SU-DHL-6 (cell line): ENCODE measurements around the gene FOXC1.

Source experiments
- H2AFZ ChIP-seq: fragments of 200-600 bp; sonication (generic); 2 replicates; pipeline ENCODE4 v1.6.1; 2014; ENCODE audit warnings: low read depth, mild to moderate bottlenecking, moderate library complexity, mixed read lengths, antibody characterized with exemption, low read length; ENCODE audit not compliant: severe bottlenecking
- H3F3A ChIP-seq: fragments of 200-600 bp; shearing (Covaris generic); 2 replicates; pipeline ENCODE4 v1.6.0; 2016; ENCODE audit warnings: antibody characterized with exemption, mild to moderate bottlenecking; ENCODE audit not compliant: insufficient read depth
- H3K27ac ChIP-seq: fragments of 200-600 bp; sonication (generic); 2 replicates; pipeline ENCODE4 v1.5.1; 2016; ENCODE audit warnings: low read depth, mild to moderate bottlenecking, low read length, moderate library complexity, mixed read lengths
- H3K27me3 ChIP-seq: fragments of 200-600 bp; sonication (generic), shearing (Covaris generic); 2 replicates; pipeline ENCODE4 v1.6.0; 2014; ENCODE audit warnings: mild to moderate bottlenecking, low read length
- H3K36me3 ChIP-seq: fragments of 200-600 bp; sonication (generic); 2 replicates; pipeline ENCODE4 v1.6.1; 2014; ENCODE audit warnings: mild to moderate bottlenecking, low read length, mixed read lengths
- H3K4me2 ChIP-seq: fragments of 300-600, 200-600 bp; shearing (Covaris generic), sonication (generic); 2 replicates; pipeline ENCODE4 v1.6.0; 2014; ENCODE audit warnings: low read length, low read depth, mild to moderate bottlenecking; ENCODE audit not compliant: poor library complexity, severe bottlenecking
- H3K4me3 ChIP-seq: fragments of 200-600 bp; sonication (generic); 2 replicates; pipeline ENCODE4 v1.5.1; 2014; ENCODE audit warnings: antibody characterized with exemption, low read length, mild to moderate bottlenecking, mixed read lengths; ENCODE audit not compliant: insufficient read depth, poor library complexity, severe bottlenecking
- H3K79me2 ChIP-seq: fragments of 200-600 bp; sonication (generic); 2 replicates; pipeline ENCODE4 v1.6.1; 2014; ENCODE audit warnings: mild to moderate bottlenecking, low read length, moderate library complexity; ENCODE audit not compliant: insufficient read depth
- H3K9ac ChIP-seq: fragments of 200-600 bp; sonication (generic); 2 replicates; pipeline ENCODE4 v1.7.0; 2014; ENCODE audit warnings: mild to moderate bottlenecking, low read length
- H3K9me2 ChIP-seq: fragments of 200-600 bp; sonication (generic); replicated peaks from 2 replicates; pipeline ENCODE4 v1.6.1; 2014; ENCODE audit warnings: low read length; ENCODE audit not compliant: insufficient read depth
- H3K9me3 ChIP-seq: fragments of 200-600 bp; sonication (generic); 2 replicates; pipeline ENCODE4 v1.6.1; 2014; ENCODE audit warnings: low read length, mixed read lengths; ENCODE audit not compliant: insufficient read depth
- H4K20me1 ChIP-seq: fragments of 200-600 bp; sonication (generic); 2 replicates; pipeline ENCODE4 v1.6.1; 2014; ENCODE audit warnings: low read depth, mild to moderate bottlenecking, antibody characterized with exemption, low read length, moderate library complexity, mixed read lengths
- EZH2phosphoT487 ChIP-seq: fragments of 200-600 bp; sonication (generic), shearing (Covaris generic); conservative IDR thresholded peaks from 2 replicates; pipeline ENCODE4 v1.6.1; 2018; ENCODE audit warnings: mild to moderate bottlenecking, antibody characterized with exemption, low read length, moderate library complexity, mixed read lengths
- TF ChIP-seq, protein P1 (sequence below): fragments of 200-600 bp; sonication (generic); IDR thresholded peaks from one replicate; pipeline ENCODE4 v1.5.1; 2017; ENCODE audit warnings: antibody characterized with exemption, mild to moderate bottlenecking, low read length, moderate library complexity; ENCODE audit not compliant: insufficient read depth, poor library complexity, severe bottlenecking

FOXC1 gene

GRCh38 chr6:1631251-1631650 is 21.5 kb downstream of the FOXC1 start:
- H3K4me2 ChIP-seq = no peak overlapping the region
- no peaks in the 10 kb centered on the region for H3K36me3 ChIP-seq
- no peaks in the 10 kb centered on the region for H3K9me3 ChIP-seq
- no peaks in the 10 kb centered on the region for H3K9me2 ChIP-seq
- no peak overlapping the region for H2AFZ ChIP-seq
- H3K4me3 ChIP-seq = no peak overlapping the region
- TF ChIP-seq, protein P1, sequence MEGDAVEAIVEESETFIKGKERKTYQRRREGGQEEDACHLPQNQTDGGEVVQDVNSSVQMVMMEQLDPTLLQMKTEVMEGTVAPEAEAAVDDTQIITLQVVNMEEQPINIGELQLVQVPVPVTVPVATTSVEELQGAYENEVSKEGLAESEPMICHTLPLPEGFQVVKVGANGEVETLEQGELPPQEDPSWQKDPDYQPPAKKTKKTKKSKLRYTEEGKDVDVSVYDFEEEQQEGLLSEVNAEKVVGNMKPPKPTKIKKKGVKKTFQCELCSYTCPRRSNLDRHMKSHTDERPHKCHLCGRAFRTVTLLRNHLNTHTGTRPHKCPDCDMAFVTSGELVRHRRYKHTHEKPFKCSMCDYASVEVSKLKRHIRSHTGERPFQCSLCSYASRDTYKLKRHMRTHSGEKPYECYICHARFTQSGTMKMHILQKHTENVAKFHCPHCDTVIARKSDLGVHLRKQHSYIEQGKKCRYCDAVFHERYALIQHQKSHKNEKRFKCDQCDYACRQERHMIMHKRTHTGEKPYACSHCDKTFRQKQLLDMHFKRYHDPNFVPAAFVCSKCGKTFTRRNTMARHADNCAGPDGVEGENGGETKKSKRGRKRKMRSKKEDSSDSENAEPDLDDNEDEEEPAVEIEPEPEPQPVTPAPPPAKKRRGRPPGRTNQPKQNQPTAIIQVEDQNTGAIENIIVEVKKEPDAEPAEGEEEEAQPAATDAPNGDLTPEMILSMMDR = no peak
- no peak for TF ChIP-seq EZH2phosphoT487
- no peak overlapping the region for H3K27ac ChIP-seq
- H3K9ac ChIP-seq = no peak overlapping the region
- no peaks in the 10 kb centered on the region for H3K27me3 ChIP-seq
- no peaks in the 10 kb centered on the region for H4K20me1 ChIP-seq
- H3F3A ChIP-seq = no peaks in the 10 kb centered on the region
- no peaks in the 10 kb centered on the region for H3K79me2 ChIP-seq

DNA sequence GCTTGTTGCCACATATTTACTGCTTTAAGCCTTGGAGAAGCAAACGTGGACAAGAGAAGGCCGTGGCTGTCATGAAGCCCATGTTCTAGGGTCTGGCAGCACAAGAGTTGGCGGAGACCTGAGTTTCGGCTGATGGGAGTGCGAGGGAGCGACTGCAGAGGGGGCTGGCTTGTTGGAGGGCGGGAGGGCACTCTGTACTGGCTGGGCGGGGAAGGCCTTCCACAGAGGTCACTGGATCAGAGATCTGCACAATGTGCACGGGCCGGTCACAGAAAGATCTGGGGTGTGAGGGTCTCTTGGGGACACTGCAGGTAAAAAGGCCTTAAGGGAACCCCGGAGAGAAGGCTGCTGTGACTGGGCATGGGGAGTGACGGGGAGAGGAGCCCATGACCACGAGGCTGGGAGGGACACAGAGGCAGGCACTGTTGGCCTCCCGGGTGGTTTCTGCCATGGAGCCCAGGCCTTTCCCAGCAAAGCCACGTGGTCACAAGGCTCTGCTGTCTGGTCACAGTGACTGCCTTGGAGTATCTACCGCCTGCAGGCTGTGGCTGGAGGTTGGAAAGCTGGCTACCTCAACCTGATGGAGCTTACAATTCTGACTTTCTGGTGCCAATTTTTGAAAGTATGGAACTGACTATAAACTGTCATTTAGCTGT is 23.8 kb downstream of the FOXC1 start:
- H3K4me2 ChIP-seq = no peak overlapping the region
- H3K79me2 ChIP-seq = no peaks in the 10 kb centered on the region
- TF ChIP-seq EZH2phosphoT487 = no peak
- TF ChIP-seq, protein P1 = no peak
- H4K20me1 ChIP-seq = no peaks in the 10 kb centered on the region
- H3K9ac ChIP-seq = no peak overlapping the region
- no peak overlapping the region for H3K27ac ChIP-seq
- H3K9me2 ChIP-seq = no peaks in the 10 kb centered on the region
- no peaks in the 10 kb centered on the region for H3F3A ChIP-seq
- H3K36me3 ChIP-seq = no peaks in the 10 kb centered on the region
- no peaks in the 10 kb centered on the region for H3K27me3 ChIP-seq
- H3K4me3 ChIP-seq = no peak overlapping the region
- no peaks in the 10 kb centered on the region for H3K9me3 ChIP-seq
- H2AFZ ChIP-seq = no peak overlapping the region

GRCh38 chr6:1634081-1634480 is 24.4 kb downstream of the FOXC1 start:
- Histone ChIP-seq H3K9me2 (no peaks in the 10 kb centered on the region), H3F3A (no peaks in the 10 kb centered on the region), H3K4me2 (no peak overlapping the region), H2AFZ (no peak overlapping the region), H4K20me1 (no peaks in the 10 kb centered on the region), H3K79me2 (no peaks in the 10 kb centered on the region), H3K27ac (no peak overlapping the region), H3K9me3 (no peaks in the 10 kb centered on the region), H3K27me3 (no peaks in the 10 kb centered on the region), H3K4me3 (no peak overlapping the region), H3K9ac (no peak overlapping the region), H3K36me3 (no peaks in the 10 kb centered on the region)
- TF ChIP-seq, protein P1 = no peak
- no peak for TF ChIP-seq EZH2phosphoT487
